DOHH2 (cell line): ENCODE measurements around the gene ANKRD55.

Experiments used
- H3F3A ChIP-seq: fragments of 200-600 bp; sonication (generic), shearing (Covaris generic); 2 replicates; pipeline ENCODE4 v1.6.0; 2016; ENCODE audit warnings: antibody characterized with exemption, mild to moderate bottlenecking; ENCODE audit not compliant: control insufficient read depth, insufficient read depth
- H3K27ac ChIP-seq: fragments of 200-600 bp; sonication (generic); 2 replicates; pipeline ENCODE4 v1.5.1; 2014; ENCODE audit warnings: low read depth, mild to moderate bottlenecking, low read length, moderate library complexity
- H3K27me3 ChIP-seq: fragments of 200-600 bp; sonication (generic); 2 replicates; pipeline ENCODE4 v1.6.1; 2014; ENCODE audit warnings: mild to moderate bottlenecking, low read length, mixed read lengths; ENCODE audit not compliant: control insufficient read depth
- H3K36me3 ChIP-seq: fragments of 200-600 bp; sonication (generic); 2 replicates; pipeline ENCODE4 v1.6.1; 2014; ENCODE audit warnings: mild to moderate bottlenecking, low read length, moderate library complexity, mixed read lengths; ENCODE audit not compliant: control insufficient read depth
- H3K4me1 ChIP-seq: fragments of 200-600 bp; sonication (generic); 2 replicates; pipeline ENCODE4 v1.6.1; 2014; ENCODE audit warnings: mild to moderate bottlenecking, low read length, mixed read lengths; ENCODE audit not compliant: control insufficient read depth
- H3K4me2 ChIP-seq: fragments of 200-600 bp; sonication (generic); 2 replicates; pipeline ENCODE4 v1.6.0; 2014; ENCODE audit warnings: mild to moderate bottlenecking, low read length, moderate library complexity
- H3K4me3 ChIP-seq: fragments of 200-600 bp; sonication (generic); 2 replicates; pipeline ENCODE4 v1.5.1; 2014; ENCODE audit warnings: mild to moderate bottlenecking, low read length, mixed read lengths
- H3K79me2 ChIP-seq: fragments of 200-600 bp; sonication (generic); 2 replicates; pipeline ENCODE4 v1.6.1; 2014; ENCODE audit warnings: mild to moderate bottlenecking, low read length, mixed read lengths; ENCODE audit not compliant: control insufficient read depth
- H3K9me2 ChIP-seq: fragments of 200-600 bp; sonication (generic); replicated peaks from 2 replicates; pipeline ENCODE4 v1.6.1; 2014; ENCODE audit warnings: mild to moderate bottlenecking, low read length, mixed read lengths; ENCODE audit not compliant: control insufficient read depth
- H3K9me3 ChIP-seq: fragments of 200-600 bp; sonication (generic); 2 replicates; pipeline ENCODE4 v1.6.1; 2014; ENCODE audit warnings: antibody characterized with exemption, low read length, mixed read lengths; ENCODE audit not compliant: control insufficient read depth, insufficient read depth
- H4K20me1 ChIP-seq: fragments of 200-600 bp; sonication (generic); 2 replicates; pipeline ENCODE4 v1.6.0; 2014; ENCODE audit warnings: low read depth, mild to moderate bottlenecking, antibody characterized with exemption, low read length, moderate library complexity; ENCODE audit not compliant: control insufficient read depth, insufficient read depth
- CTCF ChIP-seq: fragments of 200-600 bp; sonication (generic); IDR thresholded peaks from one replicate; pipeline ENCODE4 v1.5.1; 2014; ENCODE audit warnings: antibody characterized with exemption, mild to moderate bottlenecking, low read depth, low read length; ENCODE audit not compliant: poor library complexity, severe bottlenecking
- EZH2phosphoT487 ChIP-seq: fragments of 200-600 bp; sonication (generic); IDR thresholded peaks from 2 replicates; pipeline ENCODE4 v1.6.1; 2017; ENCODE audit warnings: borderline replicate concordance, mild to moderate bottlenecking, antibody characterized with exemption, low read length, moderate library complexity, mixed read lengths

ANKRD55 gene

GRCh38 chr5:56279979-56280378 lies 46.8 kb upstream of the ANKRD55 start:
- H3K79me2 ChIP-seq: no peaks in the 10 kb centered on the region
- H3K36me3 ChIP-seq: no peaks in the 10 kb centered on the region
- no peaks in the 10 kb centered on the region for H3K27me3 ChIP-seq
- no peaks in the 10 kb centered on the region for H3F3A ChIP-seq
- no peaks in the 10 kb centered on the region for H3K4me1 ChIP-seq
- no peak overlapping the region for H3K4me3 ChIP-seq
- no peaks in the 10 kb centered on the region for H4K20me1 ChIP-seq
- H3K9me3 ChIP-seq: no peaks in the 10 kb centered on the region
- TF ChIP-seq EZH2phosphoT487: no peak
- no peak for TF ChIP-seq CTCF
- no peak overlapping the region for H3K4me2 ChIP-seq
- no peak overlapping the region for H3K27ac ChIP-seq
- H3K9me2 ChIP-seq: no peaks in the 10 kb centered on the region

- no peaks in the 10 kb centered on the region for H3K79me2 ChIP-seq
- H3K36me3 ChIP-seq: no peaks in the 10 kb centered on the region
- no peak overlapping the region for H3K27ac ChIP-seq
- H3K4me3 ChIP-seq: no peak overlapping the region
- TF ChIP-seq EZH2phosphoT487 (no peak), CTCF (no peak)
- no peak overlapping the region for H3K4me2 ChIP-seq
- H3K27me3 ChIP-seq: no peaks in the 10 kb centered on the region
- no peaks in the 10 kb centered on the region for H4K20me1 ChIP-seq
- H3K4me1 ChIP-seq: no peaks in the 10 kb centered on the region
- no peaks in the 10 kb centered on the region for H3F3A ChIP-seq
- H3K9me2 ChIP-seq: no peaks in the 10 kb centered on the region
- no peaks in the 10 kb centered on the region for H3K9me3 ChIP-seq
Observed at GRCh38 chr5:56279291-56279690, 46.2 kb upstream of the ANKRD55 start.

GRCh38 chr5:56278335-56278753 lies 45.2 kb upstream of the ANKRD55 start:
- no peaks in the 10 kb centered on the region for H3K36me3 ChIP-seq
- TF ChIP-seq EZH2phosphoT487 (no peak), CTCF (no peak)
- no peaks in the 10 kb centered on the region for H3F3A ChIP-seq
- H3K4me1 ChIP-seq: no peaks in the 10 kb centered on the region
- H3K27me3 ChIP-seq: no peaks in the 10 kb centered on the region
- no peak overlapping the region for H3K27ac ChIP-seq
- no peak overlapping the region for H3K4me2 ChIP-seq
- no peak overlapping the region for H3K4me3 ChIP-seq
- H3K9me2 ChIP-seq: no peaks in the 10 kb centered on the region
- no peaks in the 10 kb centered on the region for H3K79me2 ChIP-seq
- H4K20me1 ChIP-seq: no peaks in the 10 kb centered on the region
- H3K9me3 ChIP-seq: no peaks in the 10 kb centered on the region

- Histone ChIP-seq H3K27me3 (no peaks in the 10 kb centered on the region), H3K4me2 (no peak overlapping the region), H3K9me2 (no peaks in the 10 kb centered on the region), H3K9me3 (no peaks in the 10 kb centered on the region), H3K27ac (no peak overlapping the region), H3K79me2 (no peaks in the 10 kb centered on the region), H3K4me1 (no peaks in the 10 kb centered on the region), H3K4me3 (no peak overlapping the region), H3K36me3 (no peaks in the 10 kb centered on the region), H3F3A (no peaks in the 10 kb centered on the region), H4K20me1 (no peaks in the 10 kb centered on the region)
- TF ChIP-seq CTCF (no peak), EZH2phosphoT487 (no peak)
Observed at GRCh38 chr5:56277573-56277972, 44.4 kb upstream of the ANKRD55 start.
